ENCODE measurements around the gene FHIT. TPM values are rescaled to one million over a fixed set of nuclear protein-coding genes. Genes with fewer than 3 reads are reported as not detected.

The FHIT gene
- total RNA-seq, 2 donors from 2014 or later: 10.4 to 15.8 TPM

- Histone ChIP-seq H3K4me1 (no peaks in the 10 kb centered on the region), H3K36me3 (replicated peaks in 1 of 2; ENCODE audit: insufficient read depth in 1 of 2, low read depth in 2 of 2) (no peaks in the 10 kb centered on the region), H3K4me3 (no peak overlapping the region), H3K27me3 (no peaks in the 10 kb centered on the region), H3K9me3 (no peaks in the 10 kb centered on the region), H3K27ac (no peak overlapping the region)
- DNase-seq: no peak
- ATAC-seq: no peak
- intact Hi-C loops (cut with DNase I): no loop called here
- 50 to 59% methylated on average over 5 of the region's 5 CpGs for WGBS, 2 donors
- TF ChIP-seq CTCF (IDR thresholded peaks at IDR 0.05): no peak
- TF ChIP-seq POLR2A (IDR thresholded peaks at IDR 0.05): no peak
Observed at GRCh38 chr3:60431599-60431958, 819.7 kb downstream of the FHIT start.

DNA sequence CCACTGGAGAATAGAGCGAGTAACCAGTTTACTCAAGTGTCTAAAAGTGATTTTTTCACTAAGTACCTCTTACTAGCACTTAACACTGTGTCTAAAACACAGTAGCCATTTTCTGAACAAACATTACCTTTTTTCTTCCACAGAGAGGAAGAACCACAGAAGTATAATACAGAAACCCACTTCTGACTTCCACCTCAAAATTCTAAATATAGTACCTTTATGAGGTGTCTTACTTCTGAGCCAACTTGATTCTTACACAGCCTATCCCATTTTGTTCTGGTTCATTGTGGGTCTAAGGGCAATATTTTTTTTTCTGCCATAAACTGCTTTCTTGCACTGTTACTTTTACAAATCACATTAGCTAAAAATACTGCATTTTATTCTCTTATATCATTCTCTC lies 821.0 kb downstream of the FHIT start:
- WGBS, 2 donors: 95 to 100% methylated on average over 1 of the region's 1 CpG
- DNase-seq (no peak), ATAC-seq (no peak)
- H3K27me3 ChIP-seq: no peaks in the 10 kb centered on the region
- intact Hi-C loops (cut with DNase I): no loop called here
- H3K27ac ChIP-seq: no peak overlapping the region
- TF ChIP-seq POLR2A (IDR thresholded peaks at IDR 0.05) (no peak), CTCF (IDR thresholded peaks at IDR 0.05) (no peak)
- H3K36me3 ChIP-seq (replicated peaks in 1 of 2; ENCODE audit: insufficient read depth in 1 of 2, low read depth in 2 of 2): no peaks in the 10 kb centered on the region
- no peak overlapping the region for H3K4me3 ChIP-seq
- no peaks in the 10 kb centered on the region for H3K4me1 ChIP-seq
- H3K9me3 ChIP-seq: no peaks in the 10 kb centered on the region

GRCh38 chr3:60427109-60427508 lies 824.1 kb downstream of the FHIT start:
- Histone ChIP-seq H3K27ac (no peak overlapping the region), H3K36me3 (replicated peaks in 1 of 2; ENCODE audit: insufficient read depth in 1 of 2, low read depth in 2 of 2) (no peaks in the 10 kb centered on the region), H3K27me3 (no peaks in the 10 kb centered on the region), H3K4me1 (peaks cover 5% of the 10 kb centered on the region), H3K9me3 (no peaks in the 10 kb centered on the region), H3K4me3 (no peak overlapping the region)
- ATAC-seq (no peak), DNase-seq (no peak)
- 90 to 96% methylated on average over 5 of the region's 5 CpGs for WGBS, 2 donors
- no peak for TF ChIP-seq CTCF (IDR thresholded peaks at IDR 0.05)
- TF ChIP-seq POLR2A (IDR thresholded peaks at IDR 0.05): no peak
- intact Hi-C loops (cut with DNase I): no loop called here

DNA sequence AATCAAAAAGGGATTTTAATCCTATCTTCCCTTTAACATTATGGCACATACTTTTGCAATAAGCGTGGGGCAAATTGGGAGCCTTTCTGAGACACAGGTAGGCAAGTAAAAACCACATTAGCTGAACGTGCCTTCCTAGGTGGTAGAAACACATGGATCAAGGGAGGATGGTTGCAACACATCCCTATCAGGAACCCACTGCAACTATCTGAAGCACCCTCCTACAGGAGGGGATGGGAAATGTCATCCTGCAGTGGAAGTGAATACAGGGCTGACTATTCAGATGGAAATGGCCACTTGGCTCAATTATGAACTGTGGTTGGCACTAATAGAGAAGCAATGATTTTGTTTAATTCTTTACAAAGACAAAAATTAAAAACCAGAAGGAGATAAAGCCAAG lies 826.3 kb downstream of the FHIT start:
- H3K36me3 ChIP-seq (replicated peaks in 1 of 2; ENCODE audit: insufficient read depth in 1 of 2, low read depth in 2 of 2): no peaks in the 10 kb centered on the region
- intact Hi-C loops (cut with DNase I): no loop called here
- TF ChIP-seq CTCF (IDR thresholded peaks at IDR 0.05): no peak
- TF ChIP-seq POLR2A (IDR thresholded peaks at IDR 0.05): no peak
- peaks cover 10% of the 10 kb centered on the region for H3K4me1 ChIP-seq
- no peaks in the 10 kb centered on the region for H3K27me3 ChIP-seq
- ATAC-seq (no peak), DNase-seq (no peak)
- H3K27ac ChIP-seq: no peak overlapping the region
- no peaks in the 10 kb centered on the region for H3K9me3 ChIP-seq
- H3K4me3 ChIP-seq: no peak overlapping the region
- 85 to 86% methylated on average over 2 of the region's 2 CpGs for WGBS, 2 donors

GRCh38 chr3:60424034-60424433 lies 827.2 kb downstream of the FHIT start:
- ATAC-seq (no peak), DNase-seq (no peak)
- intact Hi-C loops (cut with DNase I): no loop called here
- no peaks in the 10 kb centered on the region for H3K9me3 ChIP-seq
- no peak overlapping the region for H3K4me3 ChIP-seq
- TF ChIP-seq CTCF (IDR thresholded peaks at IDR 0.05) (no peak), POLR2A (IDR thresholded peaks at IDR 0.05) (no peak)
- 82 to 89% methylated on average over 3 of the region's 3 CpGs for WGBS, 2 donors
- H3K36me3 ChIP-seq (replicated peaks in 1 of 2; ENCODE audit: insufficient read depth in 1 of 2, low read depth in 2 of 2): no peaks in the 10 kb centered on the region
- H3K27me3 ChIP-seq: no peaks in the 10 kb centered on the region
- peaks cover 10% of the 10 kb centered on the region for H3K4me1 ChIP-seq
- H3K27ac ChIP-seq: no peak overlapping the region
